ENCODE data around the gene MPI.
"Not testable (repeated sequence)": the region's sequence is repeated elsewhere in the genome, so short reads cannot be mapped to it uniquely, and the experiment has no call there.

MPI gene

DNA sequence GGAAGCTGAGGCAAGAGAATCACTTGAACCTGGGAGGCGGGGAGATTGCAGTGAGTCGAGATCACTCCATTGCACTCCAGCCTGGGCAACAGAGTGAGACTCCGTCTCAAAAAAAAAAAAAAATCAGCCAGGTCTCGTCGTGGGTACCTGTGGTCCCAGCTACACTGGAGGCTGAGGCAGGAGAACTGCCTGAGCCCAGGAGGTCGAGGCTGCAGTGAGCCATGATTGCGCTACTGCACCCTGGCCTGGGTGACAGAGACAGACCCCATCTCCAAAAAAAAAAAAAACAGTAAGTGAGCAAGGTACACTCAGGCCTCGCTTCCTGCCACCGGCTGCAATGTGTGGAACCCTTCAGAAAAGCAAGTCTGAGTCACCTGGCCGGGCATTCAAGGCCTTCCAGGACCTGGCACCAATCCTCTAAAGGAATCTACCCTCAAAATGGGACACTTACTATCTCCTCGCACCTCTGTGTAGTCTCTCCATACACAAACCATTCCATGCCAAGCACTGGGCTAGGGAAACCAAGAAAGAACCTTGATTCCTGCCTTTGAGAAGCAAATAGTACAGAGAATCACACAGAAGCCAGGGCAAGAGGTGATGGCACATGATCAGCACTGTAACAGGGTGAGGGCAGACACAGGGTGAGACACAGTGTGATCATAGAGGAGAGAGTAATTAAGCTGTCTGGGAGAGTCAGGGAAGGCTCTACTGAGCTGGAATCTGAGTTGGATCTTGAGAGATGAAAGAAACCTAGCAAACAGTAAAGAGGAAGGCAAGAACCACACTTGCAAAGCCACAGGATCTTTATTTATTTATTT lies 26.4 kb upstream of the MPI start:
- in situ Hi-C loops (cut with HindIII; ENCODE audit: low sequenced_read_pairs): no loop called here

DNA sequence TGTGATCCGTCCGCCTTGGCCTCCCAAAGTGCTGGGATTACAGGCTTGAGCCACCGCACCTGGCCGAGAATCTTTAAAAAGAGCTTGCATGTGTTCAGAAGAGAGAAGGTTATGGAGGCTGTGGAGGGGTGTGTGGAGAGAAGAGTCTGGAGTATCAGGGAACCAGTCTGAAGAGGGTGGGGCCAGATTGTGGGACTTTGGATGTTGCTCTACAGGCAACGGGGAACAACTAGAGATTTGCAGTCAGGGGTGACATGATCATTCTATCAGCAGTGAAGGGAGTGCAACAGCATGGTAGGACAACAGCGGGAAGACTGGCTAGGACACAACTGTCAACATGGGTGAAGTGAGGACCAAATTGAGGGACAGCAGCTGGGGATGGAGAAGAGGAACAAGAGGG lies 25.5 kb upstream of the MPI start:
- in situ Hi-C loops (cut with HindIII; ENCODE audit: low sequenced_read_pairs): no loop called here

DNA sequence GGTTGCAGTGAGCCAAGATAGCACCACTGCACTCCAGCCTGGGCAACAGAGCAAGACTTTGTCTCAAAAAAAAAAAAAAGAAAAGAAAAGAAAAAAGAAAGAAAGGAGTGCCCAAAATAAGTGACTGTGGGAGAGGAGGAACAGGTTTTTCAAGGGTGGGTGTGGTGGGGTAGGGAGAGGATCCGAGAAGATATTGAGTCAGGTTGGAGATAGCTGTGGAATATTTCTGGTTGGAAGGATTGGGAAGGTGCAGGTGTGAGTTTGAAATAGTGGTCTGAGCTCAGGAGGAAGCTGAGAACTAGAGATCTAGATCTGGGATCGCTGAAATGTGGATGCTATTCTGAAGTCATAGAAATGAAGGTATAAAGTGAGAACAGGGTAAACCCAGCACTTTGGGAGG lies 24.5 kb upstream of the MPI start:
- in situ Hi-C loops (cut with HindIII; ENCODE audit: low sequenced_read_pairs): no loop called here

DNA sequence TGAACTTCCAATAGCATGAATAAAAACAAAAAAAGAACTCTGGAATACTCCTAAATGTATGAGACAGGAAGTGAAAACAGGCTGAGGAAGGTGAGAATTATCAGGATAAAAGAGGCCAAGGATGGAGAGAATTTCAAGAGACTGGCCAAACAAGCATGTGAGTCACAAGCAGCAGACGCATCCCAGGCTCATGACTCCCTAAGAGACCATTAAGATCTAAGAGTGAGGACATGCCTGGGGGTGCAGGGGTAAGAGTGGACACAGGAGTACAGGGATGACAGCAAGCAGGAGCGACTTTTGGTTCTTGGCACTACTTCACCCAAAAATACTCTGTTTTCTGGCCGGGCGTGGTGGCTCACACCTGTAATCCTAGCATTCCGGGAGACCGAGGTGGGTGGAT lies 23.8 kb upstream of the MPI start:
- in situ Hi-C loops (cut with HindIII; ENCODE audit: low sequenced_read_pairs): no loop called here

DNA sequence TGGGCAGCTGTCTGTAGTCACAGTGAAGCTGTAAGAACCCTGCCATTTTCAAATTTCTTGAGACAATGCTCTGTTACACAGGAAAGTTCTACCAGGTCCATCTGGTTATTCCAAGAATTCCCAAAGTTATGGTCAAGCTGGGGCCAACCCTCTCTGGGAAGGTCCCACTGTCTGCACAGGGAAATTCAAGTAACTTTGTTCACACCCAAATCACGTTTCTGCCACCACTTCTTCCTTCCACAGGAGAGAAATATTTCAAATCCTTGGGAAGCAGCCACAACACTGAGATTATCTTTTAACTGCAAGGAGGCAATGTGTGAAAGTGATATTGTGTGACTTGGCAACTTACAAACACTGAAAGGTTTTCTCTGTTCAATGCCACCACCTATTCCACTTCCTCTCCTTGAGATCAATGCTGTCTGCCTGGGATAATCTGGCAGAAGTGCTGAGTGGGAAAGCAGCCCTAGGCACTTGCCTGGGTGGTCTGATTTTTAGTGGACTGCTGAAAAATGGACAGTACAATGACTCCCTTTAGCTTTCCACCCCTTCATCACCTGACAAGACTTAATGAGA lies 22.3 kb upstream of the MPI start:
- in situ Hi-C loops (cut with HindIII; ENCODE audit: low sequenced_read_pairs): no loop called here

DNA sequence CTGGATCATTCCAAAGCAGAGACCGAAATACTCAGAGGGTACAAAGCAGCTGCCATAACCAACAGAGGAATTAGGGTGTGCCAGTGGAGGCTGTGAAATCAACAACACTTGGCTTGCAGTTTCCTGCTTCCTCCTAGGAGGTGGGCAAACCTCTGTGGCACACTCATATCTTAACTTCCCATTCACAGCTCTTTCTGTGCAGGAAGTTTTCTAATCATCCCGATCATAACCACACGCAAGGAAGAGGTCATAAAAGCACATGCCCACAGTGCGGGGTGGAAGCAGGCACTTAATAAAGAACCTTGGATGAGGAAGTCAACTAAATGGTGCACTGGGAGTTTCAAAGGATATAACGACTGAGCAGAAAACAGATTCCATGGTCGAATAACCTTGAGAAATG lies 21.8 kb upstream of the MPI start:
- in situ Hi-C loops (cut with HindIII; ENCODE audit: low sequenced_read_pairs): no loop called here

DNA sequence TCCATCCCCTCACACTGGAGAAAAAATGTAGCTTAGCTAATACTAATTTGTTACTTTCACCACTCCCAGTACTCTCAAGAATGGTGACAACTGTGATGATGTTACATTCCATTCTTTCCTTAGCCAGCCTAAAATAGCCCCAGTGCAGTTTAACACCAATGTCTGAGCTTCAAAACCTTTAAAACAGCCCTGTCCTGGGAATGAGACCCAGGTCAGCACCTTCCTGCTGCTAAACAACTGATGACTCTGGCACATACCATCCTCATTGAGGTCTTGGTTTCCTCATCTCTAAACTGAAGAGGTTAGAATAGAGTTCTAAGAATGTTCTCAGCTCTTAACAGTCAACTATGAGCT lies 20.5 kb upstream of the MPI start:
- in situ Hi-C loops (cut with HindIII; ENCODE audit: low sequenced_read_pairs): no loop called here

DNA sequence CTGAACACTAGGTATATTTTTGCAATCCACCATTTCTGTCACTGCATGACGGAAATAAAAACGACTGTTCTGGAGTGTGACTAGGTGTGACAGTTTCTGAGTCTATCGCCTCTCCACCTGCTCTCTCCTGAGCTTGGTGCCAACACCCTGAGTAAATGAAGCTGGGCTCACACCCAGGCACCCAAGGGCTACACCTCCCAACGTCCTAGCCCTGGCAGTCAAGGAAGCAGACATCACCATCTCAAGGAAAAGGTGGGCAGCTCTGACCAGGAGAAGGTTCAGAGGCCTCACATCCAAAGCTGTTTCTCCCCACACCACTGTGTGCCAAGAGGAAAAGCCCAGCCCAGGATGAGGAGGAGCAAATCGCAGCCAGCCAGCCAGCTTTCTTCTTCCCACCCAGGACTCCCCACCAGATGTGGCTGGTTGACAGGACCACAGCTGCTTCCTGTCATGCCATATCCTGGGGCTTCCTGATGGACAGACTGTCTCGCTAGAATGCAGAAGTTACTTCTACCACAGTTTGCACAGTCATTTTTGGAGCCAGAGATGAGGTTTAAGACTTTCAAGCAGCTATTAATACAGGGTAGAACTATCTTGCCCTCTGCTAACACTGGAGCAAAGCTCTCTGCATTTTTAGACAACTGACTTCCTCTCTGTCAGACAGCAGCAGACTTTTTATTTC lies 20.0 kb upstream of the MPI start:
- in situ Hi-C loops (cut with HindIII; ENCODE audit: low sequenced_read_pairs): no loop called here

DNA sequence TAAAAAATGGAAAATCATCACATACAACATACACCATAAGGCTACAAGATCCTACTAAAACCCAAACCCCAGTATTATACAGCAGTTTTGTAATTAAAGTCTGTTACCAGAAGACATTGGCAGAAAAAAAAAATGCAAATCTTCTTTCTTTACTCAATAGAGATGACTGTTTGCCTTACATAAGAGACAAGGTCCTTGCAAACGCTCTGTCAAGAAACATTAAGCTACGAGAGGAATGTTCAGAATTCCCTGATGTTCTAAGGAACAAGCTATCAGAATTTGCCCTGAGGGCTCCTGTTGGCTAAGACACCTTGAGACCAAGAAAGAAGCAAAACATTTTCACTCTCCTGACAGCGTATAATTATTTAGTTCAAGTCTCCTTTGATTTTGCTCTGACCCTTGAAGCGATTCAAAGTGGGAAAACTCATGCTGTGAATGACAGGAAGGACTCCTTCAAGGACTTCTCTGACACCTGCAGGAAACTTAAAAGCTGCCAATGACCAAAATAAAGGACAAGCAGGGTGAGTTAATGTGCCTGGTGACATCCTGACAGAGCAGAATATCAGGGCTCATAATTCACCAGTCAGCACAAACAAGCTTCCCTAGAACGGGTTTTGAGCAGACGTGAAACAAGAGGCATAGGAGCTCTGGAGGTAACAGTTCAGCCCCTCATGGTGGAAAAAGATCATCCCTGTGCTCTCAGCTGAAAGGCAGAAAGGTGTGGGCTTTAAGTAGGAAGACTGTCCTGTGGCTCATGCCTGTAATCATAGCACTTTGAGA lies 19.2 kb upstream of the MPI start:
- in situ Hi-C loops (cut with HindIII; ENCODE audit: low sequenced_read_pairs): no loop called here

DNA sequence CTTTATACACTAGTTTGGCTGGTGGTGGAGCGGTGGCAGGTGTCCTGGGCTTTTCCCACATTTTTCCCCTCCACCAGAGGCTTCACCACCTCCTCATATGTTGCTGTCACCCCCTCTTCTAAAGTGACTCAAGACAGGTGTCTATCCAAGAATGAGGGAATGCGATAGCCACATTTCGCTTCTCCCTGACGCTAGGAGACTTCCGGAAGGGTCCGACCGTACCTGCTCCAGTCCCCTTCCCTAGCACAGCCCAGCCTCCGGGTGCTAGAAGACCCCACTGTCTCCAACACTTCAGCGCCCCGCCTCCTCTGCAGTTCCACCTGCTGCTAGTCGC lies 17.2 kb upstream of the MPI start:
- in situ Hi-C loops (cut with HindIII; ENCODE audit: low sequenced_read_pairs): no loop called here

DNA sequence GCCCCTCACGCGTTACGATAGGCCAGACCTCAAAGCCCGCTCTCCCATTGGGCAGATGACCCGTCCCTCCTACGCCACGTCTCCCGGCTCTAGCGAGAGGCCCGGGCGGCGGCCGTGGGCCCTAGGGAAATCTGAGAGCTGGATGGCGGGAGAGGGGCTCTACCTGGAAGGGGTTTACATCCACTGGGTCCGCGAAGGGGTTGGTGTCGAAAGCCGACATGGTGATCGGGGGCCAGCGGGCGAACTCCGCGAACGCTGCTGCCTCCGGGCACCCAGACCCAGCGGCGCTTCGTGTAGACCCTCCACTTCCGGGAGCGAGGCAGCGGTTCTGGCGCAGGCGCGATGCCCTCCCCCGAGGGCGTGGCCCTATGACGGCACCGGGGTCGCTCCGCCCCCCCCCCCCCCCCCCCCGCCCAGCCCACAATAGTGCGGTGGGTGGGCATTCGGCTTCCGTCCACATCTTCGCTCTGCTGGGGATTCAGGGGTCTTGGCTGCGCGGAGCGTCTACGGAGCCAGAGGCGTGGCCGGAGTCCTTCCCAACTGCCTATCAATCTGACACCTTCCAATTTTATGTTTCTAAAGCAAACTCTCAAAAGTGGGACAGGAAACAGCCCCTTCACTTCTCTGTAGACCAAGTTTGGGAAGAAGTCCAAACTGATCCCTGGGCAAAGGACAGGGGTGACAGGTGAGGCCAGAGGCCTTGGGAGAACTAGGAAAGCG lies 16.6 kb upstream of the MPI start, which contains the start of gene SCAMP2:
Gene SCAMP2 (minus strand): TSS at position 330 of the 720 bp plus-strand sequence. CDS start 110 bp downstream, at position 220.
- in situ Hi-C loops (cut with HindIII; ENCODE audit: low sequenced_read_pairs): no loop called here

DNA sequence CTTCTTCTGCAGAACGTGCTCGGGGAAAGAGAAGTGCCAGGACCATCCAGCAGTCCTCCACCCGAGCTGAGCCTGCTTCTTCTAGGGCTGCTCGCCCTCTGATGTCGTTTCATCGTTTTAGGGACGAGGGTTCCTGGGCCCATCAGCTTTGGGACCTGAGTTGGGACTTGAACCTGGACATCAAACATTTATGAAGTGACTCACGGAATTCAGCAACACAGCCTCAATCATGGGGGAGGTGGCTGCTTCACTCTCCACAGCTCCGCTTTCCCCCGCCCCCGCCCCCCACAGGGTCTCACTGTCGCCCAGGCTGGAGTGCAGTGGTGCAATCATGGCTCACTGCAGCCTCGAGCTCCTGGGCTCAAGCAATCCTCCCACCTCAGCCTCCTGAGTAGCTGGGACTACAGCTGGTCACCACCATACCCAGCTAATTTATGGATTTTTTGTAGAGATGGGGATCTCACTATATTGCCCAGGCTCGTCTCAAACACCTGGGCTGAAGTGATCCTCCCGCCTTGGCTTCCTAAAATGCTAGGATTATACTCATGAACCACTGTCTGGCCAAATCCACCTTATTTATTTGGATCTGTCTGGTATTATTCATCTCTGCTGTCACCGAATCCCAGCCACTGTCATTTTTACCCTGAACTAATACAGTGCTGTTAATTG lies 16.0 kb upstream of the MPI start:
- in situ Hi-C loops (cut with HindIII; ENCODE audit: low sequenced_read_pairs): no loop called here

DNA sequence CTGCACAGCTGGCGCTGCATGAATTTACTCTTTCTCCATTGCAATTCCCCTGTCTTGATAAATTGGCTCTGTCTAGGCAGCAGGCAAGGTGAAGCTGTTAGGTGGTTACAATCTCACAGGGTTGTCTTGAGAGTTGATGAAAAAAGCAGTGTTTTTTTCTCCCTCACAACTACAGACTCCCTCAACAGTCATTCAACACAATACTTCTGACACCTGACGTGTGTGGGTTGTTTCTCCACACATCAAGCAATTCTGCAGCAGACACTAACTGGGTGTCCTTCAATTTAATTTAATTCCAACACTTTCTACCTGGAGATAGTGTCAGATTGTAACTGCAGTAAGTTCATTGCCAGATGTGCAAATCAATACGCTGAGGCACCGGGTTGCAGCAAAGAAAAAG lies 11.6 kb upstream of the MPI start:
- in situ Hi-C loops (cut with HindIII; ENCODE audit: low sequenced_read_pairs): no loop called here

DNA sequence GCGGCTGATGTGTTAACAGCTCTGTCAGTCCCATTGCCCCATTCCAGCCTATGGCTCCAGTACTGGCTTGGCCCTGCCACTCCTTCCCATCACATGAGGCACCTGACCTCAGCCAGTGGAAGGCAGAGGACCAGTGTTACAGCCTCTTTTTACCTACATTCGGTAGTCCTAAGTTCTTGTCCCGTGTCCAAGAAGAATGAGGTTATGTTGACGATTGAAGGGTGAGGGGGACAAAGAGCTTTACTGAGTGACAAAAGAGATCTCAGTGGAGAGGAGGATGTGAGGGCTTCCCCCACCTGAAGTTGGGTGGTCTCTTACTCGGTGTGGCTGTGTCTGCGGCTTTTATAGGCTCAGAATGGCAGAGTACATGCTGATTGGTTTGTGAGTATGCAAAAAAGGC lies 7.3 kb upstream of the MPI start:
- in situ Hi-C loops (cut with HindIII; ENCODE audit: low sequenced_read_pairs): no loop called here

DNA sequence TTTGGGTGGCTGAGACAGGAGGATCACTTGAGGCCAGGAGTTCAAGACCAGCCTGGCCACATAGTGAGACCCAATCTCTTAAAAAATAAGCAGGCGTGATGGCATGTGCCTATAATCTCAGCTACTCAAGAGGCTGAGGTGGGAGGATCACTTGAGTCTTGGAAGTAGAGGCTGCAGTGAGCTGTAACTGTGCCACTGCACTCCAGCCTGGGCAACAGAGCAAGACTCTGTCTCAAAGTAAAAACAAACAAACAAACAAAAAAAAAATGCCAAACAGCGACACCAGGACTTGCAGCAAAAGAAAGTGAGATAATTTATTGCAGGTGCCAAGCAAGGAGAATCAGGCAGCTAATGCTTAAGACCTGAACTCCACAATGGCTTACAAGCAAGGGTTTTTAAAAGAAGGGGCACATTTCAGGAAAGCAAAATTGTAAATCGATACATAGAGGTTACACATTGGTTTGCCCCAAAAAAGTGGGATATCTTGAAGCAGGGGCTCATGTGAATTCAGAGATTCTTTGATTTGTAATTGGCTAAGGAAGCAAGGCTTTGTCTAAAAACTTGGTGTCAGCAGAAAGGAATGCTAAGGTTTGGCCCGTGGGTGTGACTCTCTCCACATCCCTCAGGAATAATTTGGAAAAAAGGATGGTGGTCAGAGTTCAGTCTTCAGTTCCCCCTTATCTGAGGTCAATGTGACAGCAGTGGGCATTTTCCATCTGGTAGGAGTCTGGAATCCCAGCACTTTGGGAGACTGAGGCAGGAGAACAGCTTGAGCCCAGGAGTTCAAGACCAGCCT lies 5.2 kb upstream of the MPI start:
- in situ Hi-C loops (cut with HindIII; ENCODE audit: low sequenced_read_pairs): no loop called here

DNA sequence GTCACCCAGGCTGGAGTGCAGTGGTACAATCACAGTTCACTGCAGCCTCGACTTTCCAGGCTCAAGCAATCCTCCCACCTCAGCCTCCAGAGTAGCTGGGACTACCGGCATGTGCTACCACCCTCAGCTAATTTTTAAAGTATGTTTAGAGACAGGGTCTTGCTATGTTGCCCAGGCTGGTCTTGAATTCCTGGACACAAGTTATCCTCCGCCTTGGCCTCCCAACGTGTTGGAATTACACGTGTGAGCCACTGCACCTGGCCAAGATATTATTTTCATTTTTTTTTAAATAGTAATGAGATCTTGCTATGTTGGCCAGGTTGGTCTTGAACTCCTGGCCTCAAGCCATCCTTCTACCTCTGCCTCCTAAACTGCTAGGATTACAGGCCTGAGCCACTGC lies 4.4 kb upstream of the MPI start:
- in situ Hi-C loops (cut with HindIII; ENCODE audit: low sequenced_read_pairs): no loop called here

DNA sequence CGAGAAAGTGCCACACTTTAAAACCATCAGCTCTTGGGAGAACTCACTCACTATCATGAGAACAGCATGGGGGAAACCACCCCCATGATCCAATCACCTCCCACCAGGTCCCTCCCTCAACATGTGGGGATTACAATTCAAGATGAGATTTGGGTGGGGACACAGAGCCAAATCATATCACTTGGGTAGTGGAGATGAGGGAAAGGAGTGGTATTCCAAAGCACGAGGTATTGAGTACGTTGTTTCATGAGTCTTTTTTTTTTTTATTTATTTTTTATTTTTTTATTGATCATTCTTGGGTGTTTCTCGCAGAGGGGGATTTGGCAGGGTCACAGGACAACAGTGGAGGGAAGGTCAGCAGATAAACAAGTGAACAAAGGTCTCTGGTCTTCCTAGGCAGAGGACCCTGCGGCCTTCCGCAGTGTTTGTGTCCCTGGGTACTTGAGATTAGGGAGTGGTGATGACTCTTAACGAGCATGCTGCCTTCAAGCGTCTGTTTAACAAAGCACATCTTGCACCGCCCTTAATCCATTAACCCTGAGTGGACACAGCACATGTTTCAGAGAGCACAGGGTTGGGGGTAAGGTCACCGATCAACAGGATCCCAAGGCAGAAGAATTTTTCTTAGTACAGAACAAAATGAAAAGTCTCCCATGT lies 2.2 kb upstream of the MPI start:
- in situ Hi-C loops (cut with HindIII; ENCODE audit: low sequenced_read_pairs): not testable (repeated sequence)

DNA sequence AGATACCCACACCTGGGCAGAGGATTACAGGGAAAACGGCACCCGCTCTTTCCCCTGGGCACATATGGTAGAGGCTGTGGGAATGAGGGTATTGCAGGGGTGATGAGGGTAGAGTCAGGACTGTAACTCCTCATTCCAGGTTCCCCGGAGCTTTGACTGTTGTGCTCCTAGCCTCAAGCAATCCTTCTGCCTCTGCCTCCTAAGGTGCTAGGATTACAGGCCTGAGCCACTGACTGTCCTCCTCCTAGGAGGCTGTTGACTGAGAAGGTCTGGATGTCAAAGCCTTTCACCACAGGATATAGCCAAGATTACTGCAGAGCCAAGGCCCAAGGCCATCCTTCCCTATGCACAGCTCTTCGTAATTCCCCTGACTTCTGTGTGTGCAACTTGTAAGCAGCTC lies 1.1 kb upstream of the MPI start:
- in situ Hi-C loops (cut with HindIII; ENCODE audit: low sequenced_read_pairs): no loop called here

DNA sequence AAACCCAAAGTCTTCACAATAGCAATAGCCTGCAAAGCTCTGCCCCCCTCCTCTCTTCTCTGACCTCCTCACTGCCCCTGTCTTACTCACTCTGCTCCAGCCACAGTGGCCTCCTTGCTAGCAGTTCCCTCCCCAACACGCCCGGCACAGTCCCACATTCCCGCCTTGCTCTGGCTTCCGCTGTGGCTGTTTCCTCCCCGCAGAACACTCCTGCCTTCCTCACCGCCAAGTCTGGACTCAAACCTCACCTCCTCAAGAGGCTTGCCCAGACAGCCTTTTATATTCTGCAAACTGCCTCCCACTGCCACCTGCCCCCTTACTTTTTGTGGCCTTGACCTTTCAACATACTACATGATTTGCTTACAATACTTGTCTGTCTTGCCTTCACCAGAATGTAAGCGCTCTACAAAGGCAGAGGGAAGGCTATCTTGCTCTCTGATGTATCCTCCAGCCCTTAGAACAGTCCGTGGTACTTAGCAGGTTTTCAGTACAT lies 406 bp upstream of the MPI start:
- in situ Hi-C loops (cut with HindIII; ENCODE audit: low sequenced_read_pairs): no loop called here
